Measurements from ENCODE around the gene POLR1E.

Gene POLR1E

GRCh38 chr9:37523916-37524315 is 38.2 kb downstream of the POLR1E start:
- DNase-seq (ENCODE audit: low spot score), result no peak
- in situ Hi-C loops (cut with MboI; ENCODE audit: low sequenced_read_pairs, unreplicated experiment), result no loop called here
- no peak for TF ChIP-seq CTCF (IDR thresholded peaks at IDR 0.05; ENCODE audit: borderline replicate concordance, control extremely low read depth, extremely low read depth, insufficient read depth, missing control alignments)

- peak; percentile 81 for DNase-seq (ENCODE audit: low spot score)
- in situ Hi-C loops (cut with MboI; ENCODE audit: low sequenced_read_pairs, unreplicated experiment), result no loop called here
- TF ChIP-seq CTCF (IDR thresholded peaks at IDR 0.05; ENCODE audit: borderline replicate concordance, control extremely low read depth, extremely low read depth, insufficient read depth, missing control alignments), result no peak
Observed at GRCh38 chr9:37528652-37529471, 43.1 kb downstream of the POLR1E start.

DNA sequence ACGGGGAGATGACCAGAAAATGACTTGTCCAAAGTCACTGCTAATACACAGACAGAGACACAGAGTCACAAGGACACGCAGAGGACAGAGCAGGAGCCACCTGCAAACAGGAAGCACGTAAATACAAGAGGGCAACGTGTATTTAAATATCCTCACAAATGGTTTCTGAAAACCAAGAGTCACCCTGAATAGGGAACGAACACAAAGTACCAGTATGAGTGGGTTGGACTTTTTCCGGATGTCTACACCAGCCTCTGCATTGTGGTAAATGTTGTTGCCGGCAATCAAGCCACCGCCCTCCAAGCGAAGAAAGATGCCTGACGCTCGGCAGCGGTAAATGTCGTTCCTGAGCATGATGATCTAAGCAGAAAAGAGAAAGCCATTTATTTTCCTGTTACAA is 46.0 kb downstream of the POLR1E start:
- no peak for TF ChIP-seq CTCF (IDR thresholded peaks at IDR 0.05; ENCODE audit: borderline replicate concordance, control extremely low read depth, extremely low read depth, insufficient read depth, missing control alignments)
- no peak for DNase-seq (ENCODE audit: low spot score)
- in situ Hi-C loops (cut with MboI; ENCODE audit: low sequenced_read_pairs, unreplicated experiment), result no loop called here

GRCh38 chr9:37534412-37534811 is 48.7 kb downstream of the POLR1E start:
- in situ Hi-C loops (cut with MboI; ENCODE audit: low sequenced_read_pairs, unreplicated experiment), result no loop called here
- no peak for DNase-seq (ENCODE audit: low spot score)
- TF ChIP-seq CTCF (IDR thresholded peaks at IDR 0.05; ENCODE audit: borderline replicate concordance, control extremely low read depth, extremely low read depth, insufficient read depth, missing control alignments), result no peak

DNA sequence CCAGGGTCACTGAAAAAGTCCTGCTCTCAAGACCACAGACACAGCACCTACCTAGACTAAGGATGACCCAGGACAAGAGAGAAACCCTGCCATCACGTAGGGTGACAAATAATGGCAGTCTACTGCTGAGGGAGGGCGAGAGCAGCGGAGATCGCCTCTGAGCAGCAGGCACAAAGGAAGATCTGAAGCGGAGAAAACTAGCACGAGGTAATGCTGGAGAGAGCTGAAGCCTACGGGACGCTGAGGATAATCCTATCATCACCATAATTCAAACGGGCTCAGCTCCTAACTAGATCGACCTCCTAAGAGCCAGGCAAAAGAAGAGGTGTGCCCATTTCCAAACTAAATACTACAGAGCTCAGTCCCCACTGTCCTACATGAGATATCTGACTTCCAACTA is 49.2 kb downstream of the POLR1E start:
- DNase-seq (ENCODE audit: low spot score), result no peak
- no peak for TF ChIP-seq CTCF (IDR thresholded peaks at IDR 0.05; ENCODE audit: borderline replicate concordance, control extremely low read depth, extremely low read depth, insufficient read depth, missing control alignments)
- in situ Hi-C loops (cut with MboI; ENCODE audit: low sequenced_read_pairs, unreplicated experiment), result no loop called here

GRCh38 chr9:37538099-37538498 is 52.4 kb downstream of the POLR1E start:
- in situ Hi-C loops (cut with MboI; ENCODE audit: low sequenced_read_pairs, unreplicated experiment), result no loop called here
- no peak for DNase-seq (ENCODE audit: low spot score)
- no peak for TF ChIP-seq CTCF (IDR thresholded peaks at IDR 0.05; ENCODE audit: borderline replicate concordance, control extremely low read depth, extremely low read depth, insufficient read depth, missing control alignments)

Data from GM13976 (cell line).